ENCODE results near the gene VOPP1.

- no peak for TF ChIP-seq POLR2A (IDR thresholded peaks at IDR 0.05)
- TF ChIP-seq CTCF (IDR thresholded peaks at IDR 0.05): peak; percentile 42 to 68 (median 54)
Measured at GRCh38 chr7:55593515-55594318, 21.4 kb upstream of the VOPP1 start.

All from uterus (tissue), 2 donors.